CD8-positive, alpha-beta memory T cell (primary cell): ENCODE measurements around the gene MAG. TPM values are rescaled to one million over a fixed set of nuclear protein-coding genes. Genes with fewer than 3 reads are reported as not detected.

Experiments used
- CTCF ChIA-PET: fragments of 350-600 bp; sonication (Branson Sonifier 250); formaldehyde crosslinking; loops from one replicate; lab custom pipeline; 2021; ENCODE audit warnings: antibody characterized with exemption; lab: Charles Lee
- POLR2A ChIA-PET: fragments of 350-600 bp; sonication (Branson Sonifier 250); formaldehyde crosslinking; loops from one replicate; lab custom pipeline; 2021; ENCODE audit warnings: antibody characterized with exemption; lab: Charles Lee
- DNase-seq, 5 donors: peaks; one replicate each; pipeline versions ENCODE4 v3.0.0 to v3.0.0-alpha.2; 2020 to 2022; ENCODE audit warnings: mixed read lengths in 1 of 5
- H3K27ac ChIP-seq: one replicate; pipeline ENCODE4 v1.7.0; 2013; ENCODE audit warnings: low read depth, mild to moderate bottlenecking, low read length, moderate library complexity
- H3K27me3 ChIP-seq: 2 replicates; pipeline ENCODE4 v1.7.0; 2013; ENCODE audit warnings: low read length, mild to moderate bottlenecking; ENCODE audit not compliant: insufficient read depth, poor library complexity, severe bottlenecking
- H3K36me3 ChIP-seq: 2 replicates; pipeline ENCODE4 v1.7.0; 2013; ENCODE audit warnings: mild to moderate bottlenecking, low read length, moderate library complexity; ENCODE audit not compliant: insufficient read depth
- H3K4me1 ChIP-seq: 2 replicates; pipeline ENCODE4 v1.7.0; 2013; ENCODE audit warnings: mild to moderate bottlenecking, low read length, moderate library complexity; ENCODE audit not compliant: insufficient read depth
- H3K4me3 ChIP-seq: 2 replicates; pipeline ENCODE4 v1.7.0; 2013; ENCODE audit warnings: mild to moderate bottlenecking, low read length
- H3K9me3 ChIP-seq: 2 replicates; pipeline ENCODE4 v1.7.0; 2013; ENCODE audit warnings: mild to moderate bottlenecking, low read length
- H3K27ac Mint-ChIP-seq, 8 donors: one replicate each; pipeline ENCODE4 v1.8.0; 2020 to 2021; ENCODE audit warnings: mixed read lengths in 8 of 8, mild to moderate bottlenecking in 6 of 8, inconsistent platforms in 3 of 8, moderate library complexity in 3 of 8
- H3K27me3 Mint-ChIP-seq, 2 donors: one replicate each; pipeline ENCODE4 v1.8.0; 2020 to 2021; ENCODE audit warnings: mixed read lengths in 2 of 2, mild to moderate bottlenecking in 1 of 2, moderate library complexity in 1 of 2
- H3K36me3 Mint-ChIP-seq, 3 donors: one replicate each; pipeline ENCODE4 v1.8.0; 2020 to 2021; ENCODE audit warnings: mixed read lengths in 3 of 3, inconsistent platforms in 1 of 3, mild to moderate bottlenecking in 1 of 3
- H3K4me1 Mint-ChIP-seq, 3 donors: one replicate each; pipeline ENCODE4 v1.8.0; 2020 to 2021; ENCODE audit warnings: mixed read lengths in 3 of 3, inconsistent platforms in 1 of 3, mild to moderate bottlenecking in 1 of 3
- H3K4me3 Mint-ChIP-seq, 7 donors: one replicate each; pipeline ENCODE4 v1.8.0; 2020 to 2021; ENCODE audit warnings: mixed read lengths in 7 of 7, mild to moderate bottlenecking in 6 of 7, moderate library complexity in 4 of 7, inconsistent platforms in 2 of 7
- H3K9me3 Mint-ChIP-seq, 5 donors: one replicate each; pipeline ENCODE4 v1.8.0; 2020 to 2022; ENCODE audit warnings: mixed read lengths in 5 of 5, mild to moderate bottlenecking in 3 of 5, moderate library complexity in 2 of 5, inconsistent platforms in 1 of 5
- polyA plus RNA-seq: library from polyadenylated mRNA; unstranded; fragments of 300-500 nt; fragmentation: Illumina TruSeq; gene quantifications from one replicate; pipeline ENCODE4 v1.2.3, GENCODE V29; 2021
- total RNA-seq, 2 experiments: library from RNA; stranded (reverse); gene quantifications; one replicate each; pipeline ENCODE4 v1.2.3, GENCODE V29; 2021

Gene MAG
- total and polyA plus RNA-seq, 3 experiments from 2014 or later, result 0.36 TPM; not detected in 2

GRCh38 chr19:35260694-35261304 is 31.2 kb upstream of the MAG start:
- no peak for DNase-seq
- CTCF ChIA-PET, result no interaction called here
- no peak overlapping the region for H3K4me3 Mint-ChIP-seq

GRCh38 chr19:35261356-35262100 is 30.4 kb upstream of the MAG start:
- H3K9me3 ChIP-seq, result no peaks in the 10 kb centered on the region
- POLR2A ChIA-PET, result interaction anchor here (0.6 kb wide), 1 partner anchor 116 kb away, joined by 3 read pairs; no protein-coding TSS in a partner anchor
- Mint-ChIP-seq H3K27ac (peak overlapping the region in 5 of 8 donors; percentile 4 to 69 (median 42)), H3K9me3 (no peaks in the 10 kb centered on the region), H3K4me3 (no peak overlapping the region), H3K36me3 (peaks cover 0 to 53% (median under 1%) of the 10 kb centered on the region in 3 donors), H3K4me1 (peaks cover 26 to 43% (median 35%) of the 10 kb centered on the region in 3 donors), H3K27me3 (no peaks in the 10 kb centered on the region)
- H3K27ac ChIP-seq, result no peak overlapping the region
- H3K4me1 ChIP-seq, result peaks cover 22% of the 10 kb centered on the region
- no peaks in the 10 kb centered on the region for H3K27me3 ChIP-seq
- no peak overlapping the region for H3K4me3 ChIP-seq
- DNase-seq, result no peak
- no peaks in the 10 kb centered on the region for H3K36me3 ChIP-seq
- CTCF ChIA-PET, result no interaction called here

More at GRCh38 chr19:35260694-35261304, 31.2 kb upstream of the MAG start:
- Histone ChIP-seq H3K36me3 (no peaks in the 10 kb centered on the region), H3K9me3 (no peaks in the 10 kb centered on the region), H3K27me3 (no peaks in the 10 kb centered on the region), H3K27ac (no peak overlapping the region), H3K4me3 (no peak overlapping the region), H3K4me1 (peaks cover 14% of the 10 kb centered on the region)
- no peaks in the 10 kb centered on the region for H3K9me3 Mint-ChIP-seq
- peaks cover 21 to 39% (median 30%) of the 10 kb centered on the region in 3 donors for H3K4me1 Mint-ChIP-seq
- H3K27ac Mint-ChIP-seq, result peak overlapping the region in 5 of 8 donors; percentile 4 to 88 (median 42)
- POLR2A ChIA-PET, result interaction anchor here (0.6 kb wide), 1 partner anchor 115 kb away, joined by 3 read pairs; no protein-coding TSS in a partner anchor
- H3K36me3 Mint-ChIP-seq, result peaks cover 0 to 48% (median 3%) of the 10 kb centered on the region in 3 donors
- H3K27me3 Mint-ChIP-seq, result no peaks in the 10 kb centered on the region

- no peaks in the 10 kb centered on the region for H3K9me3 Mint-ChIP-seq
- no peaks in the 10 kb centered on the region for H3K36me3 ChIP-seq
- ChIA-PET POLR2A (no interaction called here), CTCF (no interaction called here)
- H3K4me3 Mint-ChIP-seq, result no peak overlapping the region
- H3K27ac Mint-ChIP-seq, result peak overlapping the region in 1 of 8 donors; percentile 12
- DNase-seq, result peak in 1 of 5 donors; percentile 32
- H3K36me3 Mint-ChIP-seq, result peaks cover 0 to 53% (median 0%) of the 10 kb centered on the region in 3 donors
- no peaks in the 10 kb centered on the region for H3K9me3 ChIP-seq
- no peaks in the 10 kb centered on the region for H3K27me3 Mint-ChIP-seq
- no peak overlapping the region for H3K27ac ChIP-seq
- H3K4me1 Mint-ChIP-seq, result peaks cover 25 to 40% (median 29%) of the 10 kb centered on the region in 3 donors
- no peaks in the 10 kb centered on the region for H3K27me3 ChIP-seq
- H3K4me1 ChIP-seq, result peaks cover 24% of the 10 kb centered on the region
- H3K4me3 ChIP-seq, result no peak overlapping the region
Observed at GRCh38 chr19:35262101-35262761, 29.7 kb upstream of the MAG start.

- CTCF ChIA-PET, result no interaction called here
- peaks cover 24 to 38% (median 27%) of the 10 kb centered on the region in 3 donors for H3K4me1 Mint-ChIP-seq
- no peaks in the 10 kb centered on the region for H3K9me3 Mint-ChIP-seq
Observed at GRCh38 chr19:35264268-35265125, 27.5 kb upstream of the MAG start.

GRCh38 chr19:35265126-35265899 is 26.6 kb upstream of the MAG start:
- no peaks in the 10 kb centered on the region for H3K27me3 ChIP-seq
- H3K4me1 Mint-ChIP-seq, result peaks cover 23 to 42% (median 24%) of the 10 kb centered on the region in 3 donors
- peaks cover 0 to 46% (median 2%) of the 10 kb centered on the region in 3 donors for H3K36me3 Mint-ChIP-seq
- H3K27me3 Mint-ChIP-seq, result peaks cover 0 to 2% of the 10 kb centered on the region in 2 donors
- peaks cover 22% of the 10 kb centered on the region for H3K4me1 ChIP-seq
- no peak overlapping the region for H3K27ac ChIP-seq
- H3K9me3 ChIP-seq, result no peaks in the 10 kb centered on the region
- H3K27ac Mint-ChIP-seq, result peak overlapping the region; percentile 16 to 94 (median 86)
- peaks cover 4% of the 10 kb centered on the region for H3K36me3 ChIP-seq
- peak overlapping the region; percentile 25 to 95 (median 78) for H3K4me3 Mint-ChIP-seq
- peak in 1 of 5 donors; percentile 41 for DNase-seq
- ChIA-PET CTCF (interaction anchor here (1.3 kb wide), 1 partner anchor 10 kb away, joined by 3 read pairs; no protein-coding TSS in a partner anchor), POLR2A (interaction anchor here (1.0 kb wide), 1 partner anchor 16 kb away, joined by 5 read pairs; no protein-coding TSS in a partner anchor)
- no peaks in the 10 kb centered on the region for H3K9me3 Mint-ChIP-seq
- no peak overlapping the region for H3K4me3 ChIP-seq

More at GRCh38 chr19:35264268-35265125, 27.5 kb upstream of the MAG start:
- peak in 1 of 5 donors; percentile 30 for DNase-seq
- H3K4me3 ChIP-seq, result no peak overlapping the region
- H3K27me3 ChIP-seq, result no peaks in the 10 kb centered on the region
- H3K4me1 ChIP-seq, result peaks cover 16% of the 10 kb centered on the region
- Mint-ChIP-seq H3K36me3 (peaks cover 0 to 45% (median 2%) of the 10 kb centered on the region in 3 donors), H3K27me3 (peaks cover 0 to 2% of the 10 kb centered on the region in 2 donors), H3K4me3 (peak overlapping the region in 1 of 7 donors; percentile 78), H3K27ac (peak overlapping the region in 6 of 8 donors; percentile 54 to 94 (median 72))
- H3K36me3 ChIP-seq, result no peaks in the 10 kb centered on the region
- POLR2A ChIA-PET, result interaction anchor here (0.6 to 1.0 kb wide), 3 partner anchors 17 to 359 kb away, joined by 3 to 5 read pairs (median 3); partner anchors contain the start of gene FAM187B
- H3K9me3 ChIP-seq, result no peaks in the 10 kb centered on the region
- no peak overlapping the region for H3K27ac ChIP-seq

GRCh38 chr19:35265900-35266519 is 26.0 kb upstream of the MAG start:
- H3K36me3 ChIP-seq, result peaks cover 11% of the 10 kb centered on the region
- H3K4me3 ChIP-seq, result no peak overlapping the region
- peaks cover 23% of the 10 kb centered on the region for H3K4me1 ChIP-seq
- CTCF ChIA-PET, result interaction anchor here (0.9 to 1.3 kb wide), 2 partner anchors 11 to 15 kb away, joined by 3 to 4 read pairs; no protein-coding TSS in a partner anchor
- H3K27me3 ChIP-seq, result no peaks in the 10 kb centered on the region
- Mint-ChIP-seq H3K27ac (peak overlapping the region; percentile 64 to 94 (median 91)), H3K36me3 (peaks cover 5 to 48% (median 6%) of the 10 kb centered on the region in 3 donors), H3K4me1 (peaks cover 26 to 44% (median 28%) of the 10 kb centered on the region in 3 donors), H3K9me3 (no peaks in the 10 kb centered on the region), H3K27me3 (peaks cover 0 to 3% of the 10 kb centered on the region in 2 donors), H3K4me3 (peak overlapping the region; percentile 56 to 95 (median 78))
- DNase-seq, result peak in 1 of 5 donors; percentile 44
- H3K27ac ChIP-seq, result no peak overlapping the region
- H3K9me3 ChIP-seq, result no peaks in the 10 kb centered on the region
- POLR2A ChIA-PET, result no interaction called here
